NCI-H82 (cell line): ENCODE measurements around the gene EZH2.

ENCODE experiments used
- DNase-seq: peaks from one replicate; lab custom pipeline; 2025; lab: John Stamatoyannopoulos, UW

EZH2 gene

GRCh38 chr7:148770004-148770403 is 114.1 kb downstream of the EZH2 start:
- DNase-seq, result no peak

- no peak for DNase-seq
Measured at GRCh38 chr7:148763622-148764021, 120.5 kb downstream of the EZH2 start.

GRCh38 chr7:148761499-148762278 is 122.4 kb downstream of the EZH2 start:
- DNase-seq, result no peak
